Vagina (tissue), 2 donors: Measurements from ENCODE around the gene SKOR1. TPM values are rescaled to one million over a fixed set of nuclear protein-coding genes. Genes with fewer than 3 reads are reported as not detected.

Experiments used
- DNase-seq, 2 donors: peaks; one replicate each; pipeline ENCODE4 v3.0.0-alpha.2; 2017; ENCODE audit errors: extremely low spot score in 2 of 2
- H3K27ac ChIP-seq: fragments of 200-600 bp; sonication (generic); one replicate; pipeline ENCODE4 v1.5.1; 2019
- H3K27me3 ChIP-seq: fragments of 200-600 bp; sonication (generic); one replicate; pipeline ENCODE4 v1.5.1; 2019
- H3K36me3 ChIP-seq, 2 donors: fragments of 200-600 bp; sonication (generic); one replicate each; pipeline ENCODE4 v1.5.1; 2017 to 2019
- H3K4me1 ChIP-seq: fragments of 200-600 bp; sonication (generic); one replicate; pipeline ENCODE4 v1.5.1; 2019
- H3K4me3 ChIP-seq, 2 donors: fragments of 200-600 bp; sonication (generic); 1 replicate in 1 of 2; 2 replicates in 1 of 2; pipeline ENCODE4 v1.5.1; 2016 to 2019
- H3K9me3 ChIP-seq: fragments of 200-600 bp; sonication (generic); one replicate; pipeline ENCODE4 v1.5.1; 2019
- CTCF ChIP-seq, 3 experiments: fragments of 450-650 bp in 2 of 3; fragments of 200-600 bp in 1 of 3; sonication (generic) in 1 of 3; IDR thresholded peaks; one replicate each; pipeline ENCODE4 v1.5.1; 2017 to 2019; ENCODE audit warnings: antibody characterized with exemption in 3 of 3, mild to moderate bottlenecking in 2 of 3, moderate library complexity in 2 of 3
- POLR2A ChIP-seq, 2 donors: fragments of 450-650 bp; IDR thresholded peaks; one replicate each; pipeline ENCODE4 v1.6.1; 2017; ENCODE audit warnings: antibody characterized with exemption in 2 of 2, mild to moderate bottlenecking in 2 of 2, moderate library complexity in 2 of 2
- POLR2AphosphoS5 ChIP-seq, 2 donors: sonication (generic); formaldehyde crosslinking; IDR thresholded peaks; one replicate each; pipeline ENCODE4 v1.9.0; 2017; ENCODE audit warnings: antibody characterized with exemption in 2 of 2, mild to moderate bottlenecking in 2 of 2, low read depth in 1 of 2; ENCODE audit not compliant: insufficient read depth in 1 of 2
- intact Hi-C: fragments of 100-400 bp; cut with DNase I; formaldehyde crosslinking; loops from one replicate; pipeline ENCODE4 v1.15.1; 2023
- total RNA-seq: library from RNA; depleted of rRNA; stranded (reverse); fragments of >200 nt; gene quantifications from one replicate; pipeline ENCODE4 v1.2.3, GENCODE V29; 2016

The SKOR1 gene
- total RNA-seq, 1 donor from 2014 or later: 0.25 TPM

- H3K36me3 ChIP-seq: no peaks in the 10 kb centered on the region
- no peak overlapping the region for H3K4me3 ChIP-seq
- intact Hi-C loops: no loop called here
- peaks cover 70% of the 10 kb centered on the region for H3K4me1 ChIP-seq
- TF ChIP-seq CTCF (IDR thresholded peaks at IDR 0.05) (no peak), POLR2AphosphoS5 (IDR thresholded peaks at IDR 0.05; ENCODE audit: insufficient read depth in 1 of 2, low read depth in 1 of 2) (no peak), POLR2A (IDR thresholded peaks at IDR 0.05) (no peak)
- H3K9me3 ChIP-seq: no peaks in the 10 kb centered on the region
- no peak for DNase-seq
- no peak overlapping the region for H3K27ac ChIP-seq
- H3K27me3 ChIP-seq: peaks cover 48% of the 10 kb centered on the region
These were observed 3.8 kb downstream of the SKOR1 start for GRCh38 chr15:67828969-67829646.

GRCh38 chr15:67829647-67830504 lies 4.6 kb downstream of the SKOR1 start:
- peaks cover 72% of the 10 kb centered on the region for H3K4me1 ChIP-seq
- peaks cover 53% of the 10 kb centered on the region for H3K27me3 ChIP-seq

GRCh38 chr15:67831363-67831762 lies 6.1 kb downstream of the SKOR1 start:
- Histone ChIP-seq H3K4me1 (peaks cover 72% of the 10 kb centered on the region), H3K4me3 (no peak overlapping the region), H3K9me3 (no peaks in the 10 kb centered on the region), H3K27me3 (peaks cover 50% of the 10 kb centered on the region), H3K36me3 (no peaks in the 10 kb centered on the region), H3K27ac (no peak overlapping the region)
- intact Hi-C loops: loop anchor here (5.0 kb wide), 1 partner anchor 374 kb away; no protein-coding TSS in a partner anchor
- TF ChIP-seq POLR2A (IDR thresholded peaks at IDR 0.05) (no peak), POLR2AphosphoS5 (IDR thresholded peaks at IDR 0.05; ENCODE audit: insufficient read depth in 1 of 2, low read depth in 1 of 2) (no peak), CTCF (IDR thresholded peaks at IDR 0.05) (no peak)
- no peak for DNase-seq

More at GRCh38 chr15:67829647-67830504, 4.6 kb downstream of the SKOR1 start:
- no peak for DNase-seq
- no peaks in the 10 kb centered on the region for H3K36me3 ChIP-seq
- intact Hi-C loops: loop anchor here (5.0 kb wide), 1 partner anchor 373 kb away; no protein-coding TSS in a partner anchor
- no peaks in the 10 kb centered on the region for H3K9me3 ChIP-seq
- H3K4me3 ChIP-seq: no peak overlapping the region
- no peak overlapping the region for H3K27ac ChIP-seq
- TF ChIP-seq CTCF (IDR thresholded peaks at IDR 0.05): no peak
- TF ChIP-seq POLR2A (IDR thresholded peaks at IDR 0.05): no peak
- no peak for TF ChIP-seq POLR2AphosphoS5 (IDR thresholded peaks at IDR 0.05; ENCODE audit: insufficient read depth in 1 of 2, low read depth in 1 of 2)

GRCh38 chr15:67832031-67832551 lies 6.8 kb downstream of the SKOR1 start:
- no peak overlapping the region for H3K4me3 ChIP-seq
- DNase-seq: no peak
- no peak overlapping the region for H3K27ac ChIP-seq
- intact Hi-C loops: loop anchor here (5.0 kb wide), 1 partner anchor 375 kb away; no protein-coding TSS in a partner anchor
- H3K4me1 ChIP-seq: peaks cover 67% of the 10 kb centered on the region
- H3K9me3 ChIP-seq: no peaks in the 10 kb centered on the region
- H3K27me3 ChIP-seq: peaks cover 44% of the 10 kb centered on the region
- no peaks in the 10 kb centered on the region for H3K36me3 ChIP-seq
- TF ChIP-seq CTCF (IDR thresholded peaks at IDR 0.05) (no peak), POLR2AphosphoS5 (IDR thresholded peaks at IDR 0.05; ENCODE audit: insufficient read depth in 1 of 2, low read depth in 1 of 2) (no peak), POLR2A (IDR thresholded peaks at IDR 0.05) (no peak)
